ENCODE results near the gene FAM168A. TPM values are rescaled to one million over a fixed set of nuclear protein-coding genes. Genes with fewer than 3 reads are reported as not detected.
"Not testable (repeated sequence)": the region's sequence is repeated elsewhere in the genome, so short reads cannot be mapped to it uniquely, and the experiment has no call there.

FAM168A gene
- total RNA-seq, 4 donors from 2014 or later: 17.7 to 40.1 (median 22.2) TPM

GRCh38 chr11:73473252-73473651 is 124.7 kb downstream of the FAM168A start:
- H3K4me1 ChIP-seq: no peaks in the 10 kb centered on the region
- no peak overlapping the region for H3K4me3 ChIP-seq
- no peak for DNase-seq (ENCODE audit: low spot score in 2 of 2)
- H3K27ac ChIP-seq: no peak overlapping the region
- WGBS: 88% methylated on average over 1 of the region's 1 CpG
- no peaks in the 10 kb centered on the region for H3K9me3 ChIP-seq
- H3K27me3 ChIP-seq: no peaks in the 10 kb centered on the region
- H3K36me3 ChIP-seq: no peaks in the 10 kb centered on the region
- TF ChIP-seq CTCF (IDR thresholded peaks at IDR 0.05) (no peak), EP300 (IDR thresholded peaks at IDR 0.05) (no peak), POLR2A (IDR thresholded peaks at IDR 0.05) (no peak), POLR2AphosphoS5 (IDR thresholded peaks at IDR 0.05) (no peak)

GRCh38 chr11:73470036-73470612 is 127.8 kb downstream of the FAM168A start:
- H3K27ac ChIP-seq; DNase-seq (ENCODE audit: low spot score in 2 of 2); H3K36me3 ChIP-seq; H3K9me3 ChIP-seq; H3K27me3 ChIP-seq; H3K4me3 ChIP-seq; H3K4me1 ChIP-seq: not testable (repeated sequence)
- 93% methylated on average over 13 of the region's 13 CpGs for WGBS

GRCh38 chr11:73469401-73469800 is 128.5 kb downstream of the FAM168A start:
- no peaks in the 10 kb centered on the region for H3K9me3 ChIP-seq
- no peaks in the 10 kb centered on the region for H3K36me3 ChIP-seq
- no peaks in the 10 kb centered on the region for H3K27me3 ChIP-seq
- H3K27ac ChIP-seq: no peak overlapping the region
- no peak overlapping the region for H3K4me3 ChIP-seq
- 69% methylated on average over 3 of the region's 3 CpGs for WGBS
- TF ChIP-seq POLR2A (IDR thresholded peaks at IDR 0.05) (no peak), POLR2AphosphoS5 (IDR thresholded peaks at IDR 0.05) (no peak), CTCF (IDR thresholded peaks at IDR 0.05) (no peak), EP300 (IDR thresholded peaks at IDR 0.05) (no peak)
- DNase-seq (ENCODE audit: low spot score in 2 of 2): no peak
- H3K4me1 ChIP-seq: peaks cover 4% of the 10 kb centered on the region

- Histone ChIP-seq H3K4me1 (peaks cover 4% of the 10 kb centered on the region), H3K4me3 (no peak overlapping the region), H3K27ac (no peak overlapping the region), H3K36me3 (no peaks in the 10 kb centered on the region), H3K9me3 (no peaks in the 10 kb centered on the region), H3K27me3 (no peaks in the 10 kb centered on the region)
- WGBS: 88% methylated on average over 3 of the region's 3 CpGs
- no peak for DNase-seq (ENCODE audit: low spot score in 2 of 2)
- TF ChIP-seq CTCF (IDR thresholded peaks at IDR 0.05) (no peak), EP300 (IDR thresholded peaks at IDR 0.05) (no peak), POLR2A (IDR thresholded peaks at IDR 0.05) (no peak), POLR2AphosphoS5 (IDR thresholded peaks at IDR 0.05) (no peak)
Measured at GRCh38 chr11:73468590-73469161, 129.2 kb downstream of the FAM168A start.

GRCh38 chr11:73467505-73467904 is 130.4 kb downstream of the FAM168A start:
- Histone ChIP-seq H3K27ac (no peak overlapping the region), H3K36me3 (no peaks in the 10 kb centered on the region), H3K9me3 (no peaks in the 10 kb centered on the region), H3K27me3 (no peaks in the 10 kb centered on the region), H3K4me3 (no peak overlapping the region), H3K4me1 (peaks cover 6% of the 10 kb centered on the region)
- WGBS: 63% methylated on average over 2 of the region's 2 CpGs
- no peak for TF ChIP-seq POLR2A (IDR thresholded peaks at IDR 0.05)
- no peak for TF ChIP-seq POLR2AphosphoS5 (IDR thresholded peaks at IDR 0.05)
- TF ChIP-seq EP300 (IDR thresholded peaks at IDR 0.05): no peak
- no peak for TF ChIP-seq CTCF (IDR thresholded peaks at IDR 0.05)
- DNase-seq (ENCODE audit: low spot score in 2 of 2): no peak

- Histone ChIP-seq H3K27me3 (no peaks in the 10 kb centered on the region), H3K27ac (no peak overlapping the region), H3K36me3 (no peaks in the 10 kb centered on the region), H3K4me3 (no peak overlapping the region), H3K9me3 (no peaks in the 10 kb centered on the region), H3K4me1 (peaks cover 8% of the 10 kb centered on the region)
- TF ChIP-seq POLR2A (IDR thresholded peaks at IDR 0.05): no peak
- TF ChIP-seq EP300 (IDR thresholded peaks at IDR 0.05): no peak
- TF ChIP-seq CTCF (IDR thresholded peaks at IDR 0.05): no peak
- no peak for TF ChIP-seq POLR2AphosphoS5 (IDR thresholded peaks at IDR 0.05)
- no peak for DNase-seq (ENCODE audit: low spot score in 2 of 2)
- 85% methylated on average over 1 of the region's 1 CpG for WGBS
Measured at GRCh38 chr11:73466643-73467042, 131.3 kb downstream of the FAM168A start.
